Vagina (tissue), 2 donors: ENCODE data around the gene LAMB4. TPM values are rescaled to one million over a fixed set of nuclear protein-coding genes. Genes with fewer than 3 reads are reported as not detected.
A peak's percentile ranks its signal among the peaks of the same experiment; 100 is the strongest.

Experiments
- DNase-seq, 2 donors: peaks; one replicate each; pipeline ENCODE4 v3.0.0-alpha.2; 2017; ENCODE audit errors: extremely low spot score in 2 of 2
- H3K27ac ChIP-seq: fragments of 200-600 bp; sonication (generic); one replicate; pipeline ENCODE4 v1.5.1; 2019
- H3K27me3 ChIP-seq: fragments of 200-600 bp; sonication (generic); one replicate; pipeline ENCODE4 v1.5.1; 2019
- H3K36me3 ChIP-seq, 2 donors: fragments of 200-600 bp; sonication (generic); one replicate each; pipeline ENCODE4 v1.5.1; 2017 to 2019
- H3K4me1 ChIP-seq: fragments of 200-600 bp; sonication (generic); one replicate; pipeline ENCODE4 v1.5.1; 2019
- H3K4me3 ChIP-seq, 2 donors: fragments of 200-600 bp; sonication (generic); 1 replicate in 1 of 2; 2 replicates in 1 of 2; pipeline ENCODE4 v1.5.1; 2016 to 2019
- H3K9me3 ChIP-seq: fragments of 200-600 bp; sonication (generic); one replicate; pipeline ENCODE4 v1.5.1; 2019
- CTCF ChIP-seq, 3 experiments: fragments of 450-650 bp in 2 of 3; fragments of 200-600 bp in 1 of 3; sonication (generic) in 1 of 3; IDR thresholded peaks; one replicate each; pipeline ENCODE4 v1.5.1; 2017 to 2019; ENCODE audit warnings: antibody characterized with exemption in 3 of 3, mild to moderate bottlenecking in 2 of 3, moderate library complexity in 2 of 3
- POLR2A ChIP-seq, 2 donors: fragments of 450-650 bp; IDR thresholded peaks; one replicate each; pipeline ENCODE4 v1.6.1; 2017; ENCODE audit warnings: antibody characterized with exemption in 2 of 2, mild to moderate bottlenecking in 2 of 2, moderate library complexity in 2 of 2
- POLR2AphosphoS5 ChIP-seq, 2 donors: sonication (generic); formaldehyde crosslinking; IDR thresholded peaks; one replicate each; pipeline ENCODE4 v1.9.0; 2017; ENCODE audit warnings: antibody characterized with exemption in 2 of 2, mild to moderate bottlenecking in 2 of 2, low read depth in 1 of 2; ENCODE audit not compliant: insufficient read depth in 1 of 2
- intact Hi-C: fragments of 100-400 bp; cut with DNase I; formaldehyde crosslinking; loops from one replicate; pipeline ENCODE4 v1.15.1; 2023
- total RNA-seq: library from RNA; depleted of rRNA; stranded (reverse); fragments of >200 nt; gene quantifications from one replicate; pipeline ENCODE4 v1.2.3, GENCODE V29; 2016

LAMB4 gene
- total RNA-seq, 1 donor from 2014 or later, result 0.74 TPM

GRCh38 chr7:108000875-108001763 lies 129.0 kb downstream of the LAMB4 start:
- Histone ChIP-seq H3K27me3 (no peaks in the 10 kb centered on the region), H3K4me1 (peaks cover 32% of the 10 kb centered on the region), H3K4me3 (peak overlapping the region; percentile 66 to 72), H3K36me3 (no peaks in the 10 kb centered on the region), H3K9me3 (no peaks in the 10 kb centered on the region), H3K27ac (peak overlapping the region; percentile 65)
- no peak for TF ChIP-seq CTCF (IDR thresholded peaks at IDR 0.05)
- no peak for TF ChIP-seq POLR2A (IDR thresholded peaks at IDR 0.05)
- peak in 1 of 2 donors; percentile 22 for TF ChIP-seq POLR2AphosphoS5 (IDR thresholded peaks at IDR 0.05; ENCODE audit: insufficient read depth in 1 of 2, low read depth in 1 of 2)
- intact Hi-C loops, result loop anchor here (1.0 to 10.0 kb wide), 2 partner anchors 56 to 141 kb away; no protein-coding TSS in a partner anchor
- DNase-seq, result no peak

GRCh38 chr7:107999779-108000560 lies 130.2 kb downstream of the LAMB4 start:
- intact Hi-C loops, result loop anchor here (1.0 to 10.0 kb wide), 2 partner anchors 55 to 142 kb away; no protein-coding TSS in a partner anchor
- peak overlapping the region; percentile 13 for H3K27ac ChIP-seq
- H3K4me1 ChIP-seq, result peaks cover 44% of the 10 kb centered on the region
- H3K36me3 ChIP-seq, result no peaks in the 10 kb centered on the region
- no peaks in the 10 kb centered on the region for H3K27me3 ChIP-seq
- no peak for DNase-seq
- TF ChIP-seq POLR2AphosphoS5 (IDR thresholded peaks at IDR 0.05; ENCODE audit: insufficient read depth in 1 of 2, low read depth in 1 of 2) (no peak), CTCF (IDR thresholded peaks at IDR 0.05) (no peak), POLR2A (IDR thresholded peaks at IDR 0.05) (no peak)
- H3K9me3 ChIP-seq, result no peaks in the 10 kb centered on the region
- H3K4me3 ChIP-seq, result no peak overlapping the region

GRCh38 chr7:107998660-107999480 lies 131.3 kb downstream of the LAMB4 start:
- Histone ChIP-seq H3K4me1 (peaks cover 41% of the 10 kb centered on the region), H3K36me3 (no peaks in the 10 kb centered on the region), H3K4me3 (no peak overlapping the region), H3K9me3 (no peaks in the 10 kb centered on the region), H3K27me3 (no peaks in the 10 kb centered on the region), H3K27ac (no peak overlapping the region)
- TF ChIP-seq CTCF (IDR thresholded peaks at IDR 0.05) (no peak), POLR2A (IDR thresholded peaks at IDR 0.05) (no peak), POLR2AphosphoS5 (IDR thresholded peaks at IDR 0.05; ENCODE audit: insufficient read depth in 1 of 2, low read depth in 1 of 2) (no peak)
- intact Hi-C loops, result no loop called here
- no peak for DNase-seq

- H3K4me1 ChIP-seq, result peaks cover 38% of the 10 kb centered on the region
Measured at GRCh38 chr7:107998150-107998549, 132.0 kb downstream of the LAMB4 start.

More at GRCh38 chr7:107998150-107998549, 132.0 kb downstream of the LAMB4 start:
- TF ChIP-seq POLR2A (IDR thresholded peaks at IDR 0.05) (no peak), CTCF (IDR thresholded peaks at IDR 0.05) (no peak), POLR2AphosphoS5 (IDR thresholded peaks at IDR 0.05; ENCODE audit: insufficient read depth in 1 of 2, low read depth in 1 of 2) (no peak)
- Histone ChIP-seq H3K36me3 (no peaks in the 10 kb centered on the region), H3K27ac (no peak overlapping the region), H3K9me3 (no peaks in the 10 kb centered on the region), H3K4me3 (no peak overlapping the region), H3K27me3 (no peaks in the 10 kb centered on the region)
- DNase-seq, result no peak
- intact Hi-C loops, result no loop called here
